ENCODE measurements around the gene ZDHHC3.

Gene ZDHHC3, protein sequence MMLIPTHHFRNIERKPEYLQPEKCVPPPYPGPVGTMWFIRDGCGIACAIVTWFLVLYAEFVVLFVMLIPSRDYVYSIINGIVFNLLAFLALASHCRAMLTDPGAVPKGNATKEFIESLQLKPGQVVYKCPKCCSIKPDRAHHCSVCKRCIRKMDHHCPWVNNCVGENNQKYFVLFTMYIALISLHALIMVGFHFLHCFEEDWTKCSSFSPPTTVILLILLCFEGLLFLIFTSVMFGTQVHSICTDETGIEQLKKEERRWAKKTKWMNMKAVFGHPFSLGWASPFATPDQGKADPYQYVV

GRCh38 chr3:44976002-44976815 lies at the start of gene ZDHHC3, which contains the start of gene EXOSC7:
Gene ZDHHC3 (minus strand): TSS chr3:44976174. CDS start chr3:44959436, 16,738 bp downstream.
Gene EXOSC7 (plus strand): TSS chr3:44976244. CDS start chr3:44976278, 34 bp downstream.
- DNase-seq (ENCODE audit: low read depth), result peak; percentile 92
- peak within 1 kb of the TSS; percentile 100 for H3K4me3 ChIP-seq (ENCODE audit: low read depth, low read length)
- no peak for TF ChIP-seq CTCF (IDR thresholded peaks at IDR 0.05; ENCODE audit: insufficient read depth, low read depth, low read length, missing control alignments)

- DNase-seq (ENCODE audit: low read depth), result no peak
- no peak for TF ChIP-seq CTCF (IDR thresholded peaks at IDR 0.05; ENCODE audit: insufficient read depth, low read depth, low read length, missing control alignments)
- H3K4me3 ChIP-seq (ENCODE audit: low read depth, low read length), result no peak overlapping the region
Observed at GRCh38 chr3:45024542-45025255, 48.7 kb upstream of the ZDHHC3 start.

DNA sequence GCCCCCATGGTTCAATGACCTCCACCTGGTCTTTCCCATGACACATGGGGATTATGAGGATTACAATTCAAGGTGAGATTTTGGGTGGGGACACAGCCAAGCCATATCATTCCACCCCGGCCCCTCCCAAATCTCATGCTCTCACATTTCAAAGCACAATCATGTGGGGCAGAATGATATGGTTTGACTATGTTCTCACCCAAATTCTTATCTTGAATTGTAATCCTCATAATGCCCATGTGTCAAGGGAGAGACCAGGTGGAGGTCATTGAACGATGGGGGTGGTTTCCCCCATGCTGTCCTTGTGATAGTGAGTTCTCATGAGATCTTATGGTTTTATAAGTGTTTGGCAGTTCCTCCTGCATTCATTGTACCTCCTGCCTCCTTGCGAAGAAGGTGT lies 47.7 kb upstream of the ZDHHC3 start:
- DNase-seq (ENCODE audit: low read depth), result no peak
- no peak for TF ChIP-seq CTCF (IDR thresholded peaks at IDR 0.05; ENCODE audit: insufficient read depth, low read depth, low read length, missing control alignments)
- no peak overlapping the region for H3K4me3 ChIP-seq (ENCODE audit: low read depth, low read length)

- no peak for DNase-seq (ENCODE audit: low read depth)
- H3K4me3 ChIP-seq (ENCODE audit: low read depth, low read length), result no peak overlapping the region
- TF ChIP-seq CTCF (IDR thresholded peaks at IDR 0.05; ENCODE audit: insufficient read depth, low read depth, low read length, missing control alignments), result no peak
Observed at GRCh38 chr3:45021524-45022297, 45.7 kb upstream of the ZDHHC3 start.

GRCh38 chr3:45020534-45020933 lies 44.6 kb upstream of the ZDHHC3 start:
- no peak for TF ChIP-seq CTCF (IDR thresholded peaks at IDR 0.05; ENCODE audit: insufficient read depth, low read depth, low read length, missing control alignments)

GRCh38 chr3:45017821-45018220 lies 41.8 kb upstream of the ZDHHC3 start:
- no peak overlapping the region for H3K4me3 ChIP-seq (ENCODE audit: low read depth, low read length)
- no peak for TF ChIP-seq CTCF (IDR thresholded peaks at IDR 0.05; ENCODE audit: insufficient read depth, low read depth, low read length, missing control alignments)
- DNase-seq (ENCODE audit: low read depth), result no peak

More at GRCh38 chr3:45020534-45020933, 44.6 kb upstream of the ZDHHC3 start:
- DNase-seq (ENCODE audit: low read depth), result no peak
- no peak overlapping the region for H3K4me3 ChIP-seq (ENCODE audit: low read depth, low read length)

All from GM12865 (cell line).